HK-2 (cell line): ENCODE measurements around the gene TSPAN7.

Experiments
- DNase-seq: peaks from one replicate; pipeline ENCODE4 v3.0.0-alpha.2; 2018; ENCODE audit not compliant: unreplicated experiment

TSPAN7 gene

GRCh38 chrX:38561126-38561868, at the start of gene TSPAN7:
Gene TSPAN7, plus strand, starts transcription at chrX:38561542. Its CDS starts 5 bp downstream, at chrX:38561547.
- peak; percentile 82 for DNase-seq

DNA sequence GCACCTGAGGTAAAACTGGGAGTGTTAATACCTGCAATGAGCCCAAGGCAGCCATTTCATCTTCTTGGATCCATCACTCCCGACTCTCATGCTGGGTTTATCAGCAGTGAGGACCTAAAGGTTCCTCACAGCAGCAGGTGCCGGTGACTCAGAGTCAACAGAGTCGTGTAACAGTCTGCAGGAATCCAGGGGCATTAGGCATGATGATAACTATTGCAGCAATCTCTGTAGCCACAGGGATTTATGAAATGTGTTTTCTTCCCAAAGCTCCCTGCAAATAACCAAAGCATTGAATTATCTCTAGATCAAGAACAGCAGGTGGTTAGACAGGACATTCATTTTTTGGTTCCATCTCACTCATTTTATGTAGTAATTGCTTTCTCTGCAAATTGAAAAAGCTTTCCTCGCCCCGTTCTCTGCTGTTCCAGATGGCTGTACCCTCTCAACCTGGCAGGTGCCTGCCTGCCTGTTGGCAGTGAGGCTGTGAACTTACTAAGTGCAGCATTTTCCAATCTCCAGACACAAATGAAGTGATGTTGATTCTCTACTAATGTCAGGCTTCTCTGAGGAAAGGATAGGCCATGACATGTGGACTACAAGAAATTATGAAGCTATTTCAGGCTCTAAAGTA, 48.1 kb upstream of the TSPAN7 start:
- DNase-seq, result no peak

- no peak for DNase-seq
These were observed 47.1 kb upstream of the TSPAN7 start for GRCh38 chrX:38514016-38514854.

DNA sequence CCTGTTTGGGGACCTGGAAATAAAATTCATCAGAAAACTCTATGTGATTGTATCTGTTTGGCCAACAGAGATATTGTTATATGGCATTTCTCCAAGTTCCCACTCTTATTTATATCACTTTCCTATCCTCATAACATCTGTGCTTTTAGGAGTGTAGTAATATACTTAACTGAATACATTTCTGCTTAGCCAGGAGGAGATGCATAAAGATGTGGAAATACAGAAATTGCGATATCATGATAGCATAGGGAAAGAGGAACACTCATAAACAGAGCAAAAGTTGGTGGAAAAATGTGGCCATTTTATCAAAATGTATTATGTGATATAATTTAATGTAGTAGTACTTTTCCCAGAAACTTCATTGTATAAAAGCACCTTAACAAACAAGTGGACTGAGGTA, 46.1 kb upstream of the TSPAN7 start:
- no peak for DNase-seq

- no peak for DNase-seq
These were observed 45.1 kb upstream of the TSPAN7 start for GRCh38 chrX:38516196-38516774.

DNA sequence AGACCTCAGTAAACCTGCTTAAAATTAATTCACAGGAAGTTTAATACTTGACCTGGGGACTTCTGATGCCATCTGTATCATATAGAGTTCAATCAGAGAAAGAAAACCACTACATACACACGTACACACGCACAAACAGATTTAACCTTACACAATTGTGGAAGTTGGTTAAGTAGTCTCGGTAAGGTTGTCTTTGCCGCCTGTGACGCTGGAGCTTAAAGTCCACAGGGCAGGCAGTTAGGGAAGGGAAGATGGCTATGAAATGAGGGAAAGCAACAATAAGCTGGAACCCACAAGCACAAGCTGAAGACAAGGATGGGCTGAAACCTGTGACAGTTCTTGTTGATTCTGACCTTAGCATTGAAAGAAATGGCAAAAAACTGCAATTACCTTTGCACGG, 41.7 kb upstream of the TSPAN7 start:
- no peak for DNase-seq

DNA sequence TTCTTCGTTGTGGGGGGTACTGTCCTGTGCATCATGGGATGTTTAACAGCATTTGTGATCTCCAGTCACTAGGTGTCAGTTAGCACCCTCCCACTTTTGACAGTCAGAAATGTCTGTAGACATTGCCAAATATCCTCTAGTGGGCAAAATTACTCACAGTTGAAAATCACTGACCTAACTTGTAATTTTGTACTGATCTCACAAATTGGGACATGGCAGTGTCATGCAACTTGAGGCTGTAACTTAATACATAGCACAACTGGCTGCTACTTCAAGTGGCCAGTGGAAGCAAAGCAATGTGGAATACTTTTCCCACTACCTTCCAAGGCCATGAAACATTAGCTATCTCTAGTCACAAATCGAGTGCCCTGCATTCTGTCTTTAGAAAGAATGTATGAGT, 23.2 kb upstream of the TSPAN7 start:
- DNase-seq, result peak; percentile 2

DNA sequence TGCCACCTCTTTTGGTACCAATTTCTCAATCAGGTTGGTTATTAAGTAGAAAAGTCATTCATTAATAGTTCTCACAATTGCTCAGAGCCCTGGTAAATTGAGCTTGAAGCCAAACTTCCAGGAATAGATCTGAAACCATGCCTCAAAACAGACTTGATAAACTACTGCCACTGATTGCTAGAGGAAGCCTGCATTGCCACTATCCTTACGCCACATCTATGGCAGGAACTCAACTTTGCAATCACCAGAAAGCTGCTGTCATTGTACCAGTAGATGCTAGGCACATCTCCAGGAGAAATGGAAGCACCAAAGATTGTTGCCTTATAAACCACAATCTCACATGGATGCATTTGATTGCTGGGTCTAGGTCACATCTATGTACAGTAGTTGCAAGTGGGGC, 21.6 kb upstream of the TSPAN7 start:
- no peak for DNase-seq

GRCh38 chrX:38548508-38548907, 12.8 kb upstream of the TSPAN7 start:
- DNase-seq, result no peak

- DNase-seq, result no peak
These were observed 8.6 kb upstream of the TSPAN7 start for GRCh38 chrX:38552721-38553120.

DNA sequence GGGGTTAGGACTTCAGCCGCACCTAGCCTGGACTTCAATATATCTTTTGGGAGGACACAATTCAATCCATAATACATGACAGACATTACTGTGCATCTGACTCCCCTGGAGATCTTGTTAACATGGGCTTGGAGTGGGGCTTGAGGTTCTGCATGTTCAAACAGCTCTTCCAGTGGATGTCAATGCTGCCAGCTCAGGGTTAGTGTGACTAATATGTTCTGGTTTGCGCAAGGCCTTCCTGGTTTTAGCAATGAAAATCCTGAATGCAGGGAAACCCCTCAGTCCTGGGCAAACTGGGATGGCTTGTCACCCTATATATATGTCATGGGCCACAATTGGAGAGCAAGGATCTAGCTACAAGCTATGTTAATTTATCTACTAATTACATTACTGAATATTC, 2.7 kb upstream of the TSPAN7 start:
- DNase-seq, result no peak

GRCh38 chrX:38560776-38561125, 591 bp upstream of the TSPAN7 start:
- DNase-seq, result no peak

DNA sequence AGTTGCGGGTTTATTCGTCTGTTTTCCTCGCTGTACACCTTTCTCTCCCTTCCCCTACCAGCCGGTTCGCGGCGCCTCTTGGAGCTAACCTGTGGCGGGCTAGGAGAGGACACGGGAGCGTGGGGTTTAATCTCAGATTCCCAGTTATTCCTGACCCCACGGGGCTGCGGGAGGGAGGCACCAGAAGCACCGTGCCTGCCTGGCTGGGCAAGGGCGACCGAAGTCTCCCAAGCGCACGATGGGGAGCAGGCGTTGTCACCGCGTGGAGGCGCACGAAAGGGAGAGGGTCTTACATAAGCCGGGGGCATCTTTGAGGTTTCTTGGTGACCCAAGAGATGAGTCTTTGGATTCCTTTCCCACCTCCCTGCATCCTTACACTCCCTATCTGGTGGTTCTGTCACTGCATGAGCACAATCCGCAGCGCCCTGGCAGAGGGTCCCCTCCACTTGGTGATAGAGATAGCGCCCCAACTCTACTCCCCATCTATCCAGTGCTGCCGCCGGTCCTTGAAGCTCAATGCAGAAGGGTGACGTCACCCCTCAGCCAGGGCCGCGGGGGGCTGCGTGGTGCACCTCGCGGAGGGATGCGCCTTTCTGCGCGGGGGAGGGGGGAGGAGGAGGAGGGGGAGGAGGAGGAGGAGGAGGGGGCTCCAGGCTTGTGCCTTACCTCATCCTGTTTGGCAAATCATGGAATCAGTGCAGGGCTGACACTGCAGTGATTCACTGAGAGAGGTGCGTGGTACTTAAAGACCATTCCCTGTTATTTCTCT, 793 bp downstream of the TSPAN7 start:
- no peak for DNase-seq

- no peak for DNase-seq
These were observed 1.7 kb downstream of the TSPAN7 start for GRCh38 chrX:38563030-38563429.

GRCh38 chrX:38570396-38570795, 9.1 kb downstream of the TSPAN7 start:
- no peak for DNase-seq

- no peak for DNase-seq
These were observed 9.7 kb downstream of the TSPAN7 start for GRCh38 chrX:38571058-38571457.

DNA sequence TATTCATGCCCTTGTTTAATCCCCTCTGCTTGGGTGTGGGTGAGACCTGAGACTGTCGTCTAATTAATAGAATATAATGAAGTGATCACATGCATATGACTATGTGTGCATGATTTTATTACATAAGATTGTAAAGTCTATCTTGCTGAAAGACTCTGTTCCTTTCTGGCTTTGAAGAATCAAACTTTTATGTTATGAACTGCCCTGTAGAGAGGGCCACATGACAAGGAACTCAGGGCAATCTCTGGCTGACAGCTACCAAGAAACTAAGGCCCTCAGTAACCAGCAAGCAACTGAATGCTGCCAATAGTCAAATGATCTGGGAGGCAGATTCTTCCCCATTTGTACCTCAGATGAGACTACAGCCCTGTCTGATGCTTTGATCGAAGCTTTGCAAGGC, 13.5 kb downstream of the TSPAN7 start:
- no peak for DNase-seq

GRCh38 chrX:38575888-38576287, 14.5 kb downstream of the TSPAN7 start:
- DNase-seq, result no peak

GRCh38 chrX:38577738-38578137, 16.4 kb downstream of the TSPAN7 start:
- no peak for DNase-seq

GRCh38 chrX:38578167-38578566, 16.8 kb downstream of the TSPAN7 start:
- DNase-seq, result no peak

DNA sequence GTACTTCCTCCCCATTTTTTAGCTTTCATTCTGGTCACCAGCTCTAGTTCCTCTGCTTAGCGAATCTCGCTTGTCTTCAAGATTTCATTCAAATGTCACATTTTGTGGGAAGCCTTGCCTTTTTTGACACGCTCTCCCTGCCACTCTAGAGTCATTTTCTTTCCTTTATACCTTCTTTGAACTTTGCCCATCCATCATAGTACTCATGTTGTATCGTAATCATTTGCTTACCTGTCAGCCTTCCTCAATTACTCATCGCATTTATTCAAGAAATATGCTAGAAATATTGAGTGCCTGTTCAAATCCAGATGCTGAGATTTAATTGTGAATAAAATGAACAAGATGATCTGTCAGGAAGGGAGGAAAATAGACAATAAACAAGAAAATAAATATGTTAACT, 21.8 kb downstream of the TSPAN7 start:
- DNase-seq, result no peak

DNA sequence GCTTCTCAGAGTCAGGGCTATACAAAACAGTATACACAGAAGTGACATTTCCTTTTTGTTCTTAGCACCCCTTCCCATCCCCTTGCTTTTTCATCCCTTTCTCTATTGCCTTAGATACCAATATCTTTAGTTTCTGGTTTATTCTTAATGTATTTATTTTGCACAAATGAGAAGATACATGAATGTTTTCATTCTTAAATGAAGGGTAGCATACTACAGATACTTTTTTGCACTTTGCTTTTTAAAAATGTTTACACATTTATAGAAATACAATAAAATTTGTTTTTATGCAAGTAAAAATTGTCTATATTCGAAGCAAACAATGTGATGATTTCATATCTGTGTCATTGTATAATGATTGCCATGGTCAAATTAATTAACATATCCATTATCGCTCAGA, 33.1 kb downstream of the TSPAN7 start:
- DNase-seq, result no peak
